SK-N-SH (cell line): ENCODE results near the gene AGAP1. TPM values are rescaled to one million over a fixed set of nuclear protein-coding genes. Genes with fewer than 3 reads are reported as not detected.
A peak's percentile ranks its signal among the peaks of the same experiment; 100 is the strongest.

Experiments
- CTCF ChIA-PET: fragments of 300-600, 350-600 bp; formaldehyde crosslinking; extraction: SDS; loops from one replicate; lab custom pipeline; 2021; lab: Yijun Ruan, JAX
- POLR2A ChIA-PET: fragments of 350-600 bp; sonication (Branson Sonifier 250); formaldehyde crosslinking; extraction: SDS; loops from one replicate; lab custom pipeline; 2020; ENCODE audit warnings: antibody characterized with exemption, inconsistent platforms; lab: Yijun Ruan, JAX
- DNase-seq: peaks from one replicate; pipeline ENCODE4 v3.0.0; 2012
- H2AFZ ChIP-seq: fragments of 200-600 bp; sonication (generic); 2 replicates; pipeline ENCODE4 v1.8.1; 2016; ENCODE audit warnings: antibody characterized with exemption, mild to moderate bottlenecking, low read depth
- H3F3A ChIP-seq: fragments of 200-600 bp; sonication (generic); replicated peaks from 2 replicates; pipeline ENCODE3; 2016; ENCODE audit warnings: antibody characterized with exemption, mild to moderate bottlenecking; ENCODE audit not compliant: insufficient read depth
- H3K27ac ChIP-seq, 2 experiments: fragments of 200-500 bp in 1 of 2; fragments of 200-600 bp in 1 of 2; sonication (Bioruptor generic) in 1 of 2; sonication (generic), shearing (Covaris generic) in 1 of 2; 2 replicates each; pipeline versions ENCODE4 v1.5.1 to v1.6.1; 2014 to 2016; ENCODE audit warnings: low read depth in 2 of 2, inconsistent platforms in 1 of 2, low read length in 1 of 2, mild to moderate bottlenecking in 1 of 2, mixed read lengths in 1 of 2
- H3K27me3 ChIP-seq: fragments of 200-600 bp; sonication (generic), shearing (Covaris generic); 2 replicates; pipeline ENCODE4 v1.6.1; 2016; ENCODE audit warnings: mixed run types; ENCODE audit not compliant: insufficient read depth
- H3K36me3 ChIP-seq, 2 experiments: fragments of 200-500 bp in 1 of 2; fragments of 200-600 bp in 1 of 2; sonication (Bioruptor generic) in 1 of 2; sonication (generic) in 1 of 2; replicated peaks in 1 of 2; 2 replicates each; pipeline versions ENCODE3 to v1.5.1; 2014 to 2016; ENCODE audit warnings: low read length in 1 of 2, mild to moderate bottlenecking in 1 of 2; ENCODE audit not compliant: insufficient read depth in 2 of 2, control insufficient read depth in 1 of 2
- H3K4me1 ChIP-seq, 2 experiments: fragments of 200-500 bp in 1 of 2; fragments of 200-600 bp in 1 of 2; sonication (Bioruptor generic) in 1 of 2; sonication (generic), shearing (Covaris generic) in 1 of 2; 2 replicates each; pipeline versions ENCODE4 v1.5.1 to v1.6.1; 2014 to 2016; ENCODE audit warnings: low read depth in 1 of 2, low read length in 1 of 2, mixed run types in 1 of 2; ENCODE audit not compliant: insufficient read depth in 2 of 2, control insufficient read depth in 1 of 2
- H3K4me2 ChIP-seq: fragments of 200-600 bp; sonication (generic), shearing (Covaris generic); 2 replicates; pipeline ENCODE4 v1.6.1; 2017; ENCODE audit warnings: mixed run types
- H3K4me3 ChIP-seq, 2 experiments: fragments of 200-500 bp in 1 of 2; fragments of 200-600 bp in 1 of 2; sonication (Bioruptor generic) in 1 of 2; sonication (generic), shearing (Covaris generic) in 1 of 2; 2 replicates each; pipeline versions ENCODE4 v1.5.1 to v1.8.1; 2014 to 2016; ENCODE audit warnings: low read depth in 2 of 2, inconsistent platforms in 1 of 2, low read length in 1 of 2, mild to moderate bottlenecking in 1 of 2, mixed read lengths in 1 of 2, moderate library complexity in 1 of 2
- H3K79me2 ChIP-seq: fragments of 200-600 bp; sonication (generic); 2 replicates; pipeline ENCODE4 v1.8.1; 2017; ENCODE audit warnings: mild to moderate bottlenecking; ENCODE audit not compliant: insufficient read depth
- H3K9ac ChIP-seq: fragments of 200-600 bp; sonication (generic); 2 replicates; pipeline ENCODE4 v1.6.1; 2017; ENCODE audit warnings: mixed run types
- H3K9me2 ChIP-seq: fragments of 200-600 bp; sonication (generic); 2 replicates; pipeline ENCODE4 v1.6.1; 2017; ENCODE audit warnings: mixed run types
- H3K9me3 ChIP-seq: fragments of 200-600 bp; sonication (generic); 2 replicates; pipeline ENCODE4 v1.6.1; 2017; ENCODE audit warnings: mixed run types, mild to moderate bottlenecking, moderate library complexity
- H4K20me1 ChIP-seq: fragments of 200-600 bp; sonication (generic); 2 replicates; pipeline ENCODE4 v1.6.1; 2017; ENCODE audit warnings: mild to moderate bottlenecking, mixed run types; ENCODE audit not compliant: insufficient read depth
- FOXJ3 ChIP-seq: sonication (generic); formaldehyde crosslinking; IDR thresholded peaks from 2 replicates; pipeline ENCODE4 v1.5.1; 2020; ENCODE audit warnings: mild to moderate bottlenecking, missing genetic modification reagents
- FOXM1 ChIP-seq: IDR thresholded peaks from 2 replicates; pipeline ENCODE4 v1.4.0; 2012; ENCODE audit warnings: low read depth, mild to moderate bottlenecking
- GABPA ChIP-seq: IDR thresholded peaks from 2 replicates; pipeline ENCODE4 v1.4.0; 2012; ENCODE audit warnings: low read depth, mild to moderate bottlenecking
- GATA2 ChIP-seq: sonication (generic); formaldehyde crosslinking; IDR thresholded peaks from 2 replicates; pipeline ENCODE4 v1.5.0; 2020; ENCODE audit warnings: mild to moderate bottlenecking, missing genetic modification reagents
- IRF3 ChIP-seq: fragments of 150-350 bp; IDR thresholded peaks from 2 replicates; pipeline ENCODE4 v1.6.1; 2016; ENCODE audit warnings: mild to moderate bottlenecking, low read depth, low read length
- MAX ChIP-seq: IDR thresholded peaks from 2 replicates; pipeline ENCODE4 v1.4.0; 2012; ENCODE audit warnings: low read depth
- MEF2A ChIP-seq: IDR thresholded peaks from 2 replicates; pipeline ENCODE4 v1.4.0; 2012; ENCODE audit warnings: low read depth, borderline replicate concordance
- NRF1 ChIP-seq: IDR thresholded peaks from 2 replicates; pipeline ENCODE4 v1.6.1; 2012; ENCODE audit warnings: low read depth, mild to moderate bottlenecking, low read length
- PBX3 ChIP-seq: IDR thresholded peaks from 2 replicates; pipeline ENCODE4; 2012
- RAD21 ChIP-seq: IDR thresholded peaks from 2 replicates; pipeline ENCODE4 v1.6.1; 2012; ENCODE audit warnings: mild to moderate bottlenecking, low read length
- RXRA ChIP-seq: IDR thresholded peaks from 2 replicates; pipeline ENCODE4 v1.4.0; 2012; ENCODE audit warnings: low read depth, mild to moderate bottlenecking, borderline replicate concordance
- SIN3A ChIP-seq: IDR thresholded peaks from 2 replicates; pipeline ENCODE4 v1.6.1; 2012; ENCODE audit warnings: low read depth, mild to moderate bottlenecking, low read length, moderate library complexity, borderline replicate concordance
- SMC3 ChIP-seq: IDR thresholded peaks from 2 replicates; pipeline ENCODE4 v1.6.1; 2012; ENCODE audit warnings: low read depth, low read length, improper control_type of control experiment
- ZBTB33 ChIP-seq: IDR thresholded peaks from 2 replicates; pipeline ENCODE4 v1.4.0; 2012; ENCODE audit warnings: low read depth, borderline replicate concordance
- WGBS: methylation state at CpG from one replicate; pipeline ENCODE4 v1.1.6; 2017; ENCODE audit warnings: low lambda C conversion rate; 5-methylcytosine and 5-hydroxymethylcytosine counted together
- polyA plus RNA-seq, 3 experiments: library from polyadenylated mRNA; depleted of rRNA; stranded (reverse); fragments of >200 nt; gene quantifications; 2 replicates each; pipeline ENCODE4 v1.2.3, GENCODE V29; 2012

Gene AGAP1
- polyA plus RNA-seq, 1 of the 3 experiments (the other 2 are of a cell fraction), result 8.8 TPM

GRCh38 chr2:236176951-236177350 is 683.1 kb downstream of the AGAP1 start:
- Histone ChIP-seq H3F3A (peaks cover 33% of the 10 kb centered on the region), H3K4me1 (peaks cover 0 to 16% of the 10 kb centered on the region in 2 experiments; a peak in 3 of 4 replicates), H3K9me2 (no peaks in the 10 kb centered on the region), H3K4me2 (no peak overlapping the region), H3K4me3 (no peak overlapping the region), H4K20me1 (no peaks in the 10 kb centered on the region), H3K9ac (no peak overlapping the region), H3K36me3 (no peaks in the 10 kb centered on the region), H2AFZ (no peak overlapping the region), H3K79me2 (no peaks in the 10 kb centered on the region), H3K9me3 (no peaks in the 10 kb centered on the region), H3K27ac (no peak overlapping the region), H3K27me3 (peaks cover 28% of the 10 kb centered on the region)
- CTCF ChIA-PET, result interaction anchor here (0.8 to 17.1 kb wide), 34 partner anchors 8 to 431 kb away, joined by 3 to 372 read pairs (median 5); no protein-coding TSS in a partner anchor
- 47% methylated on average over 17 of the region's 21 CpGs for WGBS
- peak; percentile 22 for DNase-seq
- TF ChIP-seq MEF2A (no peak), RAD21 (no peak), PBX3 (no peak), GATA2 (no peak), RXRA (no peak), SMC3 (no peak), FOXJ3 (CRISPR knock-in tag) (no peak), ZBTB33 (no peak), MAX (no peak), IRF3 (no peak), SIN3A (no peak), NRF1 (no peak), FOXM1 (no peak), GABPA (no peak)
- POLR2A ChIA-PET, result no interaction called here
